GM21367 (cell line): ENCODE measurements around the gene RAB43.
"Not testable (repeated sequence)": the region's sequence is repeated elsewhere in the genome, so short reads cannot be mapped to it uniquely, and the experiment has no call there.

Experiments
- ATAC-seq: cut with Tn5 transposase; IDR thresholded peaks from one replicate; pipeline ENCODE4 v1.9.1; 2021; ENCODE audit not compliant: unreplicated experiment

RAB43 gene

GRCh38 chr3:129122412-129123011 is 908 bp upstream of the RAB43 start:
- no peak for ATAC-seq

GRCh38 chr3:129121016-129121791 is 400 bp downstream of the RAB43 start:
- ATAC-seq = peak; percentile 21

GRCh38 chr3:129120254-129121004 is 1.2 kb downstream of the RAB43 start:
- peak; percentile 42 for ATAC-seq

- ATAC-seq = no peak
Observed at GRCh38 chr3:129119365-129120100, 2.1 kb downstream of the RAB43 start.

GRCh38 chr3:129118745-129119144 is 2.9 kb downstream of the RAB43 start:
- ATAC-seq = no peak

GRCh38 chr3:129117134-129117533 is 4.5 kb downstream of the RAB43 start:
- ATAC-seq = no peak

GRCh38 chr3:129116482-129116946 is 5.1 kb downstream of the RAB43 start:
- no peak for ATAC-seq

GRCh38 chr3:129114455-129114854 is 7.1 kb downstream of the RAB43 start:
- ATAC-seq = no peak

- ATAC-seq = no peak
Observed at GRCh38 chr3:129112308-129113052, 9.1 kb downstream of the RAB43 start.

- ATAC-seq = not testable (repeated sequence)
Observed at GRCh38 chr3:129111076-129111780, 10.4 kb downstream of the RAB43 start.

- ATAC-seq = no peak
Observed at GRCh38 chr3:129107793-129108192, 13.8 kb downstream of the RAB43 start.

GRCh38 chr3:129106866-129107565 is 14.6 kb downstream of the RAB43 start:
- ATAC-seq = no peak

- ATAC-seq = no peak
Observed at GRCh38 chr3:129106320-129106719, 15.3 kb downstream of the RAB43 start.

GRCh38 chr3:129105862-129106261 is 15.7 kb downstream of the RAB43 start:
- ATAC-seq = no peak

GRCh38 chr3:129104498-129105079 is 17.0 kb downstream of the RAB43 start:
- ATAC-seq = no peak

- ATAC-seq = no peak
Observed at GRCh38 chr3:129104051-129104450, 17.6 kb downstream of the RAB43 start.

GRCh38 chr3:129103296-129103695 is 18.3 kb downstream of the RAB43 start:
- ATAC-seq = no peak

- ATAC-seq = no peak
Observed at GRCh38 chr3:129101370-129102138, 20.1 kb downstream of the RAB43 start.
